Subcutaneous adipose tissue (tissue), 4 donors: ENCODE measurements around the gene GRID1. TPM values are rescaled to one million over a fixed set of nuclear protein-coding genes. Genes with fewer than 3 reads are reported as not detected.

Experiments
- CTCF ChIP-seq: fragments of 450-650 bp; IDR thresholded peaks from one replicate; pipeline ENCODE4 v1.5.1; 2016; ENCODE audit warnings: low read depth, mild to moderate bottlenecking, control low read depth, antibody characterized with exemption, moderate library complexity
- total RNA-seq, 4 donors: library from RNA; depleted of rRNA; stranded (reverse); fragments of >200 nt; gene quantifications; one replicate each; pipeline ENCODE4 v1.1.0, GENCODE V29; 2016

GRID1 gene
- total RNA-seq, 4 donors from 2014 or later, result 0.49 to 2.0 (median 1.1) TPM

- no peak for TF ChIP-seq CTCF
Observed at GRCh38 chr10:85795460-85795859, 571.1 kb downstream of the GRID1 start.

GRCh38 chr10:85794553-85794952 lies 572.0 kb downstream of the GRID1 start:
- no peak for TF ChIP-seq CTCF

GRCh38 chr10:85792533-85792858 lies 574.1 kb downstream of the GRID1 start:
- no peak for TF ChIP-seq CTCF

- no peak for TF ChIP-seq CTCF
Observed at GRCh38 chr10:85791818-85792532, 574.6 kb downstream of the GRID1 start.

- TF ChIP-seq CTCF, result no peak
Observed at GRCh38 chr10:85789982-85790789, 576.4 kb downstream of the GRID1 start.

- no peak for TF ChIP-seq CTCF
Observed at GRCh38 chr10:85789125-85789524, 577.5 kb downstream of the GRID1 start.

GRCh38 chr10:85788570-85788969 lies 578.0 kb downstream of the GRID1 start:
- no peak for TF ChIP-seq CTCF
